HepG2 (cell line): Measurements from ENCODE around the gene SEC14L5. TPM values are rescaled to one million over a fixed set of nuclear protein-coding genes. Genes with fewer than 3 reads are reported as not detected.
A peak's percentile ranks its signal among the peaks of the same experiment; 100 is the strongest.

Source experiments
- ATF7-NPFF ChIP-seq: sonication (generic); formaldehyde crosslinking; IDR thresholded peaks from 2 replicates; pipeline ENCODE4 v1.8.1; 2023; ENCODE audit warnings: mild to moderate bottlenecking, low read depth, missing genetic modification reagents, moderate library complexity
- BATF2 ChIP-seq: sonication (generic); formaldehyde crosslinking; IDR thresholded peaks from 2 replicates; pipeline ENCODE4 v1.8.0; 2022; ENCODE audit warnings: mild to moderate bottlenecking, missing genetic modification reagents, moderate library complexity
- MTA3 ChIP-seq: sonication (generic); formaldehyde crosslinking; IDR thresholded peaks from 2 replicates; pipeline ENCODE4 v1.4.0; 2020; ENCODE audit warnings: missing genetic modification reagents
- NKX3-1 ChIP-seq: sonication (generic); formaldehyde crosslinking; IDR thresholded peaks from 2 replicates; pipeline ENCODE4 v1.5.0; 2020; ENCODE audit warnings: missing genetic modification reagents
- PBX2 ChIP-seq: IDR thresholded peaks from 2 replicates; pipeline ENCODE4 v1.6.1; 2016; ENCODE audit warnings: control low read depth
- SNAI1 ChIP-seq: sonication (generic); formaldehyde crosslinking; IDR thresholded peaks from 2 replicates; pipeline ENCODE4 v1.5.0; 2020; ENCODE audit warnings: mild to moderate bottlenecking, missing genetic modification reagents, borderline replicate concordance
- TCF12 ChIP-seq, 2 experiments: fragments of 450-650 bp in 1 of 2; sonication (generic) in 1 of 2; formaldehyde crosslinking in 1 of 2; IDR thresholded peaks; 2 replicates each; pipeline versions ENCODE4 v1.6.1 to v1.8.0; 2017 to 2022; ENCODE audit warnings: antibody characterized with exemption in 1 of 2, mild to moderate bottlenecking in 1 of 2, missing genetic modification reagents in 1 of 2, moderate library complexity in 1 of 2
- TFDP1 ChIP-seq: IDR thresholded peaks from 2 replicates; pipeline ENCODE4 v1.6.1; 2016; ENCODE audit warnings: missing compliant biosample characterization, missing genetic modification reagents, borderline replicate concordance
- ZBTB21 ChIP-seq: sonication (generic); formaldehyde crosslinking; IDR thresholded peaks from 2 replicates; pipeline ENCODE4 v1.4.0; 2020; ENCODE audit warnings: missing genetic modification reagents
- ZBTB40 ChIP-seq, 2 experiments: fragments of 450-650 bp in 1 of 2; sonication (generic) in 1 of 2; formaldehyde crosslinking in 1 of 2; IDR thresholded peaks; 2 replicates each; pipeline versions ENCODE4 v1.6.1 to v1.8.0; 2016 to 2022; ENCODE audit warnings: antibody characterized with exemption in 1 of 2, mild to moderate bottlenecking in 1 of 2, missing genetic modification reagents in 1 of 2
- ZKSCAN5 ChIP-seq: sonication (generic); formaldehyde crosslinking; IDR thresholded peaks from 2 replicates; pipeline ENCODE4 v1.5.1; 2020; ENCODE audit warnings: mild to moderate bottlenecking, missing genetic modification reagents
- ZNF367 ChIP-seq: sonication (generic); formaldehyde crosslinking; IDR thresholded peaks from 2 replicates; pipeline ENCODE4 v1.4.0; 2020; ENCODE audit warnings: missing genetic modification reagents, borderline replicate concordance
- ZNF484 ChIP-seq: sonication (generic); formaldehyde crosslinking; IDR thresholded peaks from 2 replicates; pipeline ENCODE4 v1.5.1; 2020; ENCODE audit warnings: mild to moderate bottlenecking, low read depth, missing genetic modification reagents, borderline replicate concordance
- ZNF510 ChIP-seq: sonication (generic); formaldehyde crosslinking; IDR thresholded peaks from 2 replicates; pipeline ENCODE4 v1.4.0; 2020; ENCODE audit warnings: low read depth, mild to moderate bottlenecking, missing genetic modification reagents
- ZNF639 ChIP-seq: conservative IDR thresholded peaks from 2 replicates; pipeline ENCODE4 v1.6.1; 2018; ENCODE audit warnings: missing genetic modification reagents
- ZNF878 ChIP-seq: sonication (generic); formaldehyde crosslinking; IDR thresholded peaks from 2 replicates; pipeline ENCODE4 v1.8.1; 2023; ENCODE audit warnings: mild to moderate bottlenecking, missing genetic modification reagents, moderate library complexity
- polyA plus RNA-seq, 8 experiments: library from polyadenylated mRNA; depleted of rRNA in 3 of 8; stranded (reverse) in 7 of 8; unstranded in 1 of 8; fragments of >200 nt; fragmentation: Illumina TruSeq in 4 of 8; extraction: Trizol in 4 of 8; gene quantifications; 2 replicates each; pipeline versions ENCODE4 v1.2.1 to v1.2.3, GENCODE V29; 2011 to 2016; ENCODE audit warnings: low read depth in 4 of 8, missing spikeins in 1 of 8, mixed read lengths in 1 of 8; ENCODE audit not compliant: insufficient read depth in 1 of 8
- total RNA-seq, 5 experiments: library from RNA; depleted of rRNA; stranded (reverse); fragments of >200 nt; fragmentation: Illumina TruSeq; extraction: Trizol; gene quantifications; 2 replicates each; pipeline ENCODE4 v1.2.3, GENCODE V29; 2016; ENCODE audit warnings: low read depth in 1 of 5

Gene SEC14L5
- total and polyA plus RNA-seq, 2 of the 13 experiments (the other 11 are each of a cell fraction or from before 2014, with no cell fraction given), result 0.40 to 0.42 TPM

GRCh38 chr16:5034167-5034523, 76.0 kb downstream of the SEC14L5 start (continued):
- peak; percentile 18; the same call in 1 of the 2 replicates for TF ChIP-seq ZBTB40 (IDR thresholded peaks at IDR 0.05)
- no peak for TF ChIP-seq ZBTB40 (CRISPR knock-in tag; IDR thresholded peaks at IDR 0.05)
- no peak for TF ChIP-seq ATF7-NPFF (CRISPR knock-in tag)
- TF ChIP-seq ZNF484 (CRISPR knock-in tag), result 0 out of 2 replicates have a peak, but pooled peaks have one; percentile 6
- no peak for TF ChIP-seq NKX3-1 (CRISPR knock-in tag)
- TF ChIP-seq MTA3 (CRISPR knock-in tag), result no peak
- no peak for TF ChIP-seq TCF12 (IDR thresholded peaks at IDR 0.05)
- 0 out of 2 replicates have a peak, but pooled peaks have one; percentile 23 for TF ChIP-seq TCF12 (CRISPR knock-in tag; IDR thresholded peaks at IDR 0.05)
- no peak for TF ChIP-seq ZNF639
- TF ChIP-seq ZKSCAN5 (CRISPR knock-in tag), result no peak
- 0 out of 2 replicates have a peak, but pooled peaks have one; percentile 8 for TF ChIP-seq ZNF367 (CRISPR knock-in tag)
- TF ChIP-seq BATF2 (CRISPR knock-in tag), result no peak
- TF ChIP-seq ZNF878, result 0 out of 2 replicates have a peak, but pooled peaks have one; percentile 12
- TF ChIP-seq PBX2 (CRISPR knock-in tag), result no peak
- TF ChIP-seq ZNF510, result peak; percentile 3; the same call in 1 of the 2 replicates
- no peak for TF ChIP-seq TFDP1
- TF ChIP-seq ZBTB21, result peak; percentile 32; the same call in 1 of the 2 replicates
- TF ChIP-seq SNAI1 (CRISPR knock-in tag), result 0 out of 2 replicates have a peak, but pooled peaks have one; percentile 17
